Mesenchymal stem cell (in vitro differentiated cells and primary cell): Measurements from ENCODE around the gene SLIRP.

ENCODE experiments used
- DNase-seq: peaks from one replicate; pipeline ENCODE4 v3.0.0-alpha.2; 2013
- H2AFZ ChIP-seq: one replicate; pipeline ENCODE4 v1.6.1; 2013; ENCODE audit warnings: low read depth, mild to moderate bottlenecking, control low read depth, inconsistent platforms, low read length, moderate library complexity
- H2AK5ac ChIP-seq: 2 replicates; pipeline ENCODE4 v1.6.1; 2013; ENCODE audit warnings: low read length, moderate library complexity, mild to moderate bottlenecking, inconsistent platforms; ENCODE audit not compliant: severe bottlenecking
- H2BK120ac ChIP-seq: one replicate; pipeline ENCODE4 v1.6.1; 2013; ENCODE audit warnings: low read depth, mild to moderate bottlenecking, inconsistent platforms, low read length, moderate library complexity
- H2BK12ac ChIP-seq, 2 experiments: one replicate each; pipeline ENCODE4 v1.6.1; 2013; ENCODE audit warnings: inconsistent platforms in 2 of 2, low read length in 2 of 2, mild to moderate bottlenecking in 2 of 2, moderate library complexity in 2 of 2, control low read depth in 1 of 2
- H2BK15ac ChIP-seq: one replicate; pipeline ENCODE4 v1.6.1; 2013; ENCODE audit warnings: mild to moderate bottlenecking, low read depth, inconsistent platforms; ENCODE audit not compliant: poor library complexity, severe bottlenecking
- H2BK5ac ChIP-seq: 2 replicates; pipeline ENCODE4 v1.6.1; 2013; ENCODE audit warnings: low read depth, mild to moderate bottlenecking, low read length, control low read depth, inconsistent platforms; ENCODE audit not compliant: poor library complexity, severe bottlenecking
- H3K14ac ChIP-seq, 2 experiments: one replicate each; pipeline ENCODE4 v1.6.1; 2013; ENCODE audit warnings: inconsistent platforms in 2 of 2, low read length in 2 of 2, control low read depth in 1 of 2, mild to moderate bottlenecking in 1 of 2, moderate library complexity in 1 of 2
- H3K18ac ChIP-seq, 2 experiments: one replicate each; pipeline ENCODE4 v1.6.1; 2013; ENCODE audit warnings: inconsistent platforms in 2 of 2, low read length in 2 of 2, control low read depth in 1 of 2, low read depth in 1 of 2, mild to moderate bottlenecking in 1 of 2
- H3K23ac ChIP-seq, 2 experiments: one replicate each; pipeline ENCODE4 v1.6.1; 2013; ENCODE audit warnings: inconsistent platforms in 2 of 2, low read length in 2 of 2, mild to moderate bottlenecking in 2 of 2, moderate library complexity in 2 of 2, control low read depth in 1 of 2
- H3K27ac ChIP-seq: 2 replicates; pipeline ENCODE4 v1.5.1; 2013; ENCODE audit warnings: mild to moderate bottlenecking, moderate library complexity, low read length, control low read depth, inconsistent platforms; ENCODE audit not compliant: poor library complexity, severe bottlenecking
- H3K27me3 ChIP-seq, 2 experiments: 2 replicates each; pipeline versions ENCODE4 v1.6.1 to v1.7.0; 2013; ENCODE audit warnings: low read length in 2 of 2, mild to moderate bottlenecking in 2 of 2, moderate library complexity in 2 of 2, control low read depth in 1 of 2, inconsistent platforms in 1 of 2; ENCODE audit not compliant: control insufficient read depth in 1 of 2, insufficient read depth in 1 of 2
- H3K36me3 ChIP-seq, 2 experiments: 2 replicates each; pipeline versions ENCODE4 v1.6.1 to v1.7.0; 2013; ENCODE audit warnings: low read length in 2 of 2, control low read depth in 1 of 2, inconsistent platforms in 1 of 2, low read depth in 1 of 2, mild to moderate bottlenecking in 1 of 2; ENCODE audit not compliant: insufficient read depth in 2 of 2, control insufficient read depth in 1 of 2
- H3K4ac ChIP-seq, 2 experiments: one replicate each; pipeline ENCODE4 v1.6.1; 2013; ENCODE audit warnings: inconsistent platforms in 2 of 2, low read length in 2 of 2, mild to moderate bottlenecking in 2 of 2, moderate library complexity in 2 of 2, control low read depth in 1 of 2, low read depth in 1 of 2
- H3K4me1 ChIP-seq: 2 replicates; pipeline ENCODE4 v1.6.1; 2013; ENCODE audit warnings: low read depth, low read length, control low read depth; ENCODE audit not compliant: control insufficient read depth, insufficient read depth
- H3K4me2 ChIP-seq: 2 replicates; pipeline ENCODE4 v1.6.1; 2013; ENCODE audit warnings: low read length, mild to moderate bottlenecking, inconsistent platforms; ENCODE audit not compliant: poor library complexity, severe bottlenecking
- H3K4me3 ChIP-seq, 2 experiments: 2 replicates each; pipeline versions ENCODE4 v1.5.1 to v1.7.0; 2013; ENCODE audit warnings: low read length in 2 of 2, mild to moderate bottlenecking in 2 of 2, control low read depth in 1 of 2, low read depth in 1 of 2; ENCODE audit not compliant: insufficient read depth in 1 of 2
- H3K79me1 ChIP-seq: replicated peaks from 2 replicates; pipeline ENCODE4 v1.6.1; 2013; ENCODE audit warnings: mild to moderate bottlenecking, control low read depth, low read length, inconsistent platforms; ENCODE audit not compliant: poor library complexity, severe bottlenecking
- H3K9ac ChIP-seq: 2 replicates; pipeline ENCODE4 v1.7.0; 2013; ENCODE audit warnings: mild to moderate bottlenecking, low read length, moderate library complexity
- H3K9me3 ChIP-seq: 2 replicates; pipeline ENCODE4 v1.7.0; 2013; ENCODE audit warnings: mild to moderate bottlenecking, low read length; ENCODE audit not compliant: control insufficient read depth
- H4K8ac ChIP-seq: one replicate; pipeline ENCODE4 v1.6.1; 2013; ENCODE audit warnings: inconsistent platforms, mild to moderate bottlenecking, low read length, moderate library complexity
- H4K91ac ChIP-seq: one replicate; pipeline ENCODE4 v1.6.1; 2013; ENCODE audit warnings: mild to moderate bottlenecking, low read length, inconsistent platforms
- WGBS: methylation state at CpG from one replicate; pipeline ENCODE4 v1.1.7; 2013; ENCODE audit warnings: mixed read lengths; 5-methylcytosine and 5-hydroxymethylcytosine counted together

The SLIRP gene

GRCh38 chr14:77752266-77752665 lies 44.4 kb downstream of the SLIRP start:
- H3K9me3 ChIP-seq: no peaks in the 10 kb centered on the region
- H2BK5ac ChIP-seq: no peak overlapping the region
- H2BK12ac ChIP-seq: no peak overlapping the region
- no peak overlapping the region for H2AFZ ChIP-seq
- no peak overlapping the region for H3K4me2 ChIP-seq
- H2BK15ac ChIP-seq: no peak overlapping the region
- H3K36me3 ChIP-seq: peaks cover 29 to 68% of the 10 kb centered on the region in 2 experiments
- DNase-seq: no peak
- H4K8ac ChIP-seq: no peak overlapping the region
- H3K4ac ChIP-seq: no peak overlapping the region
- WGBS: 100% methylated on average over 1 of the region's 2 CpGs
- H2BK120ac ChIP-seq: no peak overlapping the region
- H3K9ac ChIP-seq: no peak overlapping the region
- H3K23ac ChIP-seq: no peak overlapping the region
- no peaks in the 10 kb centered on the region for H3K27me3 ChIP-seq
- H3K4me3 ChIP-seq: no peak overlapping the region
- no peak overlapping the region for H3K18ac ChIP-seq
- H4K91ac ChIP-seq: no peak overlapping the region
- no peak overlapping the region for H3K27ac ChIP-seq
- H3K79me1 ChIP-seq: peaks cover 16% of the 10 kb centered on the region
- H2AK5ac ChIP-seq: no peak overlapping the region
- no peak overlapping the region for H3K14ac ChIP-seq
- no peaks in the 10 kb centered on the region for H3K4me1 ChIP-seq

GRCh38 chr14:77752799-77753516 lies 45.1 kb downstream of the SLIRP start:
- no peak overlapping the region for H2BK15ac ChIP-seq
- no peak overlapping the region for H4K8ac ChIP-seq
- H3K18ac ChIP-seq: no peak overlapping the region
- H3K27ac ChIP-seq: no peak overlapping the region
- H2BK120ac ChIP-seq: no peak overlapping the region
- peaks cover 23 to 66% of the 10 kb centered on the region in 2 experiments for H3K36me3 ChIP-seq
- no peak overlapping the region for H2BK5ac ChIP-seq
- H4K91ac ChIP-seq: no peak overlapping the region
- peaks cover 16% of the 10 kb centered on the region for H3K79me1 ChIP-seq
- H3K4me2 ChIP-seq: no peak overlapping the region
- H2AK5ac ChIP-seq: no peak overlapping the region
- H3K14ac ChIP-seq: no peak overlapping the region
- no peak overlapping the region for H2AFZ ChIP-seq
- H3K27me3 ChIP-seq: no peaks in the 10 kb centered on the region
- no peak overlapping the region for H3K23ac ChIP-seq
- H3K4me3 ChIP-seq: no peak overlapping the region
- no peak overlapping the region for H2BK12ac ChIP-seq
- peak overlapping the region; percentile 4 for H3K9ac ChIP-seq
- 100% methylated on average over 1 of the region's 3 CpGs for WGBS
- H3K4me1 ChIP-seq: no peaks in the 10 kb centered on the region
- no peak overlapping the region for H3K4ac ChIP-seq
- H3K9me3 ChIP-seq: no peaks in the 10 kb centered on the region
- DNase-seq: peak; percentile 43

- H3K27ac ChIP-seq: peak within 1 kb of the TSS; percentile 79
- H3K79me1 ChIP-seq: peaks cover 2% of the 10 kb centered on the region
- H3K4me1 ChIP-seq: peaks cover 9% of the 10 kb centered on the region
Measured at GRCh38 chr14:77760381-77761204, 52.7 kb downstream of the SLIRP start, which contains the start of gene SNW1. Gene SNW1, minus strand, starts transcription at chr14:77761156. Its CDS starts 29 bp downstream, at chr14:77761127.

More at GRCh38 chr14:77760381-77761204, 52.7 kb downstream of the SLIRP start, which contains the start of gene SNW1:
- Histone ChIP-seq H3K4me2 (peak within 1 kb of the TSS; percentile 86), H3K9ac (peak within 1 kb of the TSS; percentile 99), H3K4ac (peak within 1 kb of the TSS; percentile 94 to 99), H2AK5ac (peak within 1 kb of the TSS; percentile 47), H3K14ac (peak within 1 kb of the TSS; percentile 36 to 84), H2BK5ac (no peak within 1 kb of the TSS), H2BK15ac (no peak within 1 kb of the TSS), H4K8ac (peak within 1 kb of the TSS; percentile 90), H3K18ac (peak within 1 kb of the TSS; percentile 95 to 96), H2BK12ac (peak within 1 kb of the TSS in 1 of 2 experiments; percentile 46), H4K91ac (peak within 1 kb of the TSS; percentile 70), H2AFZ (peak within 1 kb of the TSS; percentile 83), H3K9me3 (no peaks in the 10 kb centered on the region), H3K36me3 (peaks cover 9 to 17% of the 10 kb centered on the region in 2 experiments), H3K23ac (no peak within 1 kb of the TSS), H3K27me3 (no peaks in the 10 kb centered on the region), H3K4me3 (peak within 1 kb of the TSS; percentile 94 to 95), H2BK120ac (no peak within 1 kb of the TSS)
- WGBS: under 1% methylated on average over 54 of the region's 60 CpGs
- DNase-seq: peak; percentile 95
